Smooth muscle cell of the pulmonary artery (primary cell): ENCODE data around the gene GPR176. TPM values are rescaled to one million over a fixed set of nuclear protein-coding genes. Genes with fewer than 3 reads are reported as not detected.

ENCODE experiments used
- total RNA-seq: library from RNA; depleted of rRNA; stranded (reverse); fragments of >200 nt; gene quantifications from 2 replicates; pipeline ENCODE4 v1.2.3, GENCODE V29; 2014

The GPR176 gene
- total RNA-seq = 147 and 182 TPM in 2 replicates

GRCh38 chr15:39919748-39920509 is at the start of gene GPR176:
Gene GPR176, minus strand, starts transcription at chr15:39920266. Its CDS starts 240 bp downstream, at chr15:39920026.

GRCh38 chr15:39782441-39783138 is 137.5 kb downstream of the GPR176 start, which contains the start of gene FSIP1:
Gene FSIP1, minus strand, starts transcription at chr15:39782841. Its CDS starts 6,317 bp downstream, at chr15:39776524.

Other genes with a start within 250 kb of the GPR176 start
- 0.66 and 1.6 TPM in 2 replicates for gene FSIP1, start 137.4 kb downstream of the GPR176 start, total RNA-seq
- gene EIF2AK4, start 13.8 kb upstream of the GPR176 start, total RNA-seq = 77.0 and 80.5 TPM in 2 replicates
- gene SRP14, start 118.9 kb upstream of the GPR176 start, total RNA-seq = 187 and 197 TPM in 2 replicates
- 2.0 and 3.8 TPM in 2 replicates for gene BMF, start 188.6 kb upstream of the GPR176 start, total RNA-seq
- 2.9 and 7.0 TPM in 2 replicates for gene BUB1B, start 240.8 kb upstream of the GPR176 start, total RNA-seq